Measurements from ENCODE around the gene IMPDH1.

DNA sequence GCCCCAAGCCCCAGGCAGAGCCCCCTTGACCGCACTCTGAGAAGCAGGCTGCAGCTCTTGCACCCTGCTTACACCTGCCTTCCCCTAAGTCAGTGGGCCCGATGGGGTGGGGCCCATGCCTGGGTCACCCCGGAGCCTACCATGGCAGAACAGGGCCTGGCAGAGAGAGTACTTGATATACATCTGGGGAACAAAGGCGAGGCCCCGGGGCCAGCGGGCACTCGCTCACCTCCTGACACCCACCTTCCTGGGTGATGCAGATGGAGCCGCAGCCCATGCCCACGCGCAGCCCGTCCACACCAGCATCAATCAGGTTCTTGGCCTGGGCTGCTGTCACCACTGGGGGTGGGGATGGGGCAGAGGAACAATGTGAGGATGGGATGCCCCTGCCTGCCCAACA is 13.4 kb downstream of the IMPDH1 start:
- TF ChIP-seq EZH2 (IDR thresholded peaks at IDR 0.05) (no peak), POLR2AphosphoS5 (IDR thresholded peaks at IDR 0.05; ENCODE audit: borderline replicate concordance, low read depth, low read length) (no peak)
